ENCODE measurements around the gene KIF13A. TPM values are rescaled to one million over a fixed set of nuclear protein-coding genes. Genes with fewer than 3 reads are reported as not detected.

The KIF13A gene
- total RNA-seq, 1 experiment from 2014 or later: 49.3 TPM

- Histone ChIP-seq H3K4me3 (ENCODE audit: low read depth in 2 of 2, low read length in 2 of 2) (no peak overlapping the region), H3K9me3 (ENCODE audit: control insufficient read depth, insufficient read depth, low read depth, low read length) (peaks cover 37% of the 10 kb centered on the region), H3K27ac (ENCODE audit: low read length) (no peak overlapping the region), H3K4me1 (ENCODE audit: control insufficient read depth, insufficient read depth, low read length) (no peaks in the 10 kb centered on the region), H3K27me3 (ENCODE audit: control insufficient read depth, insufficient read depth, low read length) (no peaks in the 10 kb centered on the region), H3K36me3 (ENCODE audit: control insufficient read depth, insufficient read depth, low read length) (no peaks in the 10 kb centered on the region)
- no peak for TF ChIP-seq SIN3A (IDR thresholded peaks at IDR 0.05; ENCODE audit: borderline replicate concordance, insufficient read depth, low read depth, low read length)
- no peak for TF ChIP-seq POLR2AphosphoS5 (IDR thresholded peaks at IDR 0.05; ENCODE audit: low read depth, low read length)
- no peak for TF ChIP-seq CTCF (IDR thresholded peaks at IDR 0.05)
- no peak for TF ChIP-seq REST (IDR thresholded peaks at IDR 0.05; ENCODE audit: insufficient read depth in 1 of 2, low read depth in 2 of 2, low read length in 1 of 2)
- no peak for TF ChIP-seq TCF7L2 (IDR thresholded peaks at IDR 0.05; ENCODE audit: low read depth, low read length)
- in situ Hi-C loops (cut with HindIII; ENCODE audit: low pct_unique_long_range_greater_than_20kb, low sequenced_read_pairs) (no loop called here), intact Hi-C loops (cut with micrococcal nuclease; ENCODE audit: unreplicated experiment) (no loop called here)
- DNase-seq (ENCODE audit: low read depth, low spot score): no peak
- ChIA-PET POLR2A (no interaction called here), CTCF (no interaction called here)
- BruUV-seq (replicated peaks): no TSS peak
- ATAC-seq: no peak
Observed at GRCh38 chr6:17894905-17895304, 92.5 kb downstream of the KIF13A start.

GRCh38 chr6:17894191-17894590 lies 93.2 kb downstream of the KIF13A start:
- Histone ChIP-seq H3K27ac (ENCODE audit: low read length) (no peak overlapping the region), H3K4me3 (ENCODE audit: low read depth in 2 of 2, low read length in 2 of 2) (no peak overlapping the region), H3K36me3 (ENCODE audit: control insufficient read depth, insufficient read depth, low read length) (no peaks in the 10 kb centered on the region), H3K4me1 (ENCODE audit: control insufficient read depth, insufficient read depth, low read length) (no peaks in the 10 kb centered on the region), H3K27me3 (ENCODE audit: control insufficient read depth, insufficient read depth, low read length) (no peaks in the 10 kb centered on the region), H3K9me3 (ENCODE audit: control insufficient read depth, insufficient read depth, low read depth, low read length) (peaks cover 37% of the 10 kb centered on the region)
- TF ChIP-seq REST (IDR thresholded peaks at IDR 0.05; ENCODE audit: insufficient read depth in 1 of 2, low read depth in 2 of 2, low read length in 1 of 2): no peak
- ChIA-PET CTCF (interaction anchor here (0.7 kb wide), 1 partner anchor 81 kb away, joined by 5 read pairs; no protein-coding TSS in a partner anchor), POLR2A (no interaction called here)
- intact Hi-C loops (cut with micrococcal nuclease; ENCODE audit: unreplicated experiment): no loop called here
- in situ Hi-C loops (cut with HindIII; ENCODE audit: low pct_unique_long_range_greater_than_20kb, low sequenced_read_pairs): no loop called here
- no peak for ATAC-seq
- BruUV-seq (replicated peaks): no TSS peak
- DNase-seq (ENCODE audit: low read depth, low spot score): no peak

Measured in Panc1 (cell line).